Endothelial cell (in vitro differentiated cells): ENCODE results near the gene ZDHHC11. TPM values are rescaled to one million over a fixed set of nuclear protein-coding genes. Genes with fewer than 3 reads are reported as not detected.
"Not testable (repeated sequence)": the region's sequence is repeated elsewhere in the genome, so short reads cannot be mapped to it uniquely, and the experiment has no call there.

Source experiments
- DNase-seq: peaks from one replicate; pipeline ENCODE4 v3.0.0; 2021; ENCODE audit warnings: low spot score
- H3K27ac Mint-ChIP-seq: one replicate; pipeline ENCODE4 v1.8.0; 2021; ENCODE audit warnings: mixed read lengths, inconsistent platforms; ENCODE audit not compliant: unreplicated experiment
- H3K27me3 Mint-ChIP-seq: one replicate; pipeline ENCODE4 v1.8.0; 2021; ENCODE audit warnings: mild to moderate bottlenecking, moderate library complexity, mixed read lengths, inconsistent platforms; ENCODE audit not compliant: unreplicated experiment
- H3K36me3 Mint-ChIP-seq: one replicate; pipeline ENCODE4 v1.8.0; 2021; ENCODE audit warnings: mild to moderate bottlenecking, low read depth, mixed read lengths, inconsistent platforms; ENCODE audit not compliant: unreplicated experiment
- H3K4me1 Mint-ChIP-seq: one replicate; pipeline ENCODE4 v1.8.0; 2021; ENCODE audit warnings: mild to moderate bottlenecking, mixed read lengths, inconsistent platforms; ENCODE audit not compliant: unreplicated experiment
- H3K4me3 Mint-ChIP-seq: one replicate; pipeline ENCODE4 v1.8.0; 2021; ENCODE audit warnings: mild to moderate bottlenecking, mixed read lengths, inconsistent platforms; ENCODE audit not compliant: unreplicated experiment
- H3K9me3 Mint-ChIP-seq: one replicate; pipeline ENCODE4 v1.8.0; 2021; ENCODE audit warnings: mixed read lengths, inconsistent platforms; ENCODE audit not compliant: unreplicated experiment
- CTCF ChIP-seq: fragments of 200-600 bp; sonication (generic); IDR thresholded peaks from one replicate; pipeline ENCODE4 v1.5.0; 2021; ENCODE audit warnings: antibody characterized with exemption; ENCODE audit not compliant: unreplicated experiment
- total RNA-seq: library from RNA; stranded (reverse); fragmentation: NEBNext Ultra II Directional; extraction: Animal tissue kit (Norgen Biotek cat#: 25700); gene quantifications from one replicate; pipeline ENCODE4 v1.2.1, GENCODE V29; 2021; ENCODE audit not compliant: unreplicated experiment

The ZDHHC11 gene
- total RNA-seq, 1 donor from 2014 or later: 14.3 TPM

- Mint-ChIP-seq H3K36me3 (peaks cover 5% of the 10 kb centered on the region), H3K27ac (no peak overlapping the region), H3K4me1 (no peaks in the 10 kb centered on the region), H3K27me3 (peaks cover 7% of the 10 kb centered on the region), H3K4me3 (no peak overlapping the region), H3K9me3 (no peaks in the 10 kb centered on the region)
- no peak for DNase-seq
- TF ChIP-seq CTCF: no peak
These were observed 83.9 kb downstream of the ZDHHC11 start for GRCh38 chr5:766666-767431.

GRCh38 chr5:765948-766631 lies 84.7 kb downstream of the ZDHHC11 start:
- Mint-ChIP-seq H3K4me3 (no peak overlapping the region), H3K27me3 (peaks cover 7% of the 10 kb centered on the region), H3K27ac (no peak overlapping the region), H3K4me1 (no peaks in the 10 kb centered on the region), H3K36me3 (peaks cover 5% of the 10 kb centered on the region), H3K9me3 (no peaks in the 10 kb centered on the region)
- no peak for DNase-seq
- no peak for TF ChIP-seq CTCF

GRCh38 chr5:763998-764781 lies 86.6 kb downstream of the ZDHHC11 start:
- DNase-seq: no peak
- Mint-ChIP-seq H3K27ac (no peak overlapping the region), H3K27me3 (peaks cover 11% of the 10 kb centered on the region)

GRCh38 chr5:763397-763796 lies 87.4 kb downstream of the ZDHHC11 start:
- Mint-ChIP-seq H3K27ac (no peak overlapping the region), H3K4me3 (no peak overlapping the region)

More at GRCh38 chr5:763998-764781, 86.6 kb downstream of the ZDHHC11 start:
- Mint-ChIP-seq H3K9me3 (no peaks in the 10 kb centered on the region), H3K4me3 (no peak overlapping the region), H3K36me3 (peaks cover 5% of the 10 kb centered on the region), H3K4me1 (no peaks in the 10 kb centered on the region)
- TF ChIP-seq CTCF: no peak

GRCh38 chr5:762996-763395 lies 87.8 kb downstream of the ZDHHC11 start:
- not testable (repeated sequence) for H3K36me3 Mint-ChIP-seq, DNase-seq, H3K9me3 Mint-ChIP-seq, H3K27ac Mint-ChIP-seq, H3K4me1 Mint-ChIP-seq, H3K4me3 Mint-ChIP-seq
- H3K27me3 Mint-ChIP-seq: peaks cover 14% of the 10 kb centered on the region

More at GRCh38 chr5:763397-763796, 87.4 kb downstream of the ZDHHC11 start:
- H3K36me3 Mint-ChIP-seq: peaks cover 10% of the 10 kb centered on the region
- no peaks in the 10 kb centered on the region for H3K9me3 Mint-ChIP-seq
- peaks cover 4% of the 10 kb centered on the region for H3K4me1 Mint-ChIP-seq
- peaks cover 14% of the 10 kb centered on the region for H3K27me3 Mint-ChIP-seq
- TF ChIP-seq CTCF: no peak
- DNase-seq: no peak
